ENCODE measurements around the gene ZDHHC14.

GRCh38 chr6:157554747-157555146, 173.8 kb downstream of the ZDHHC14 start:
- TF ChIP-seq CTCF (IDR thresholded peaks at IDR 0.05) (no peak), POLR2A (IDR thresholded peaks at IDR 0.05) (no peak)

All from ovary (tissue), 3 donors.